ENCODE results near the gene RESF1.

The RESF1 gene

DNA sequence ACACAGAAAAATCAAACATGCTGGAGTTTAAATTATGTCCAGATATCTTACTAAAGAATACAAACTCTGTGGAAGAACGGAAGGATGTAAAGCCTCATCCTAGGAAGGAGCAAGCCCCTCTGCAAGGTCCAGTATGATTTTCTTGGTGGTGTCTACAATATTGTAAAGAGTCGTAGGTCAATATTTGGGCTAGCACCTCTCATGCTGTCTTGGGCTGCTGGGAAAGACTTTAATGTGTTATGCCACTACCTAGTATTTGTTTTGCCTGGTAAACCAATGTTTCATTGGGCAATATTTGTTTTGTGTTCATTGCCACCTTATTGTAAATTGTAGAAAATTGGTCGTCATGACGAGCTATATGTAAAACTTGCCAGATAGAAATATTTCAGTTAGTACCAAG, 26.6 kb downstream of the RESF1 start:
- no peak for TF ChIP-seq FOXP2 (optimal IDR thresholded peaks at IDR 0.05; ENCODE audit: borderline replicate concordance, extremely low read depth, extremely low read length, insufficient read depth)
- TF ChIP-seq, protein P1, sequence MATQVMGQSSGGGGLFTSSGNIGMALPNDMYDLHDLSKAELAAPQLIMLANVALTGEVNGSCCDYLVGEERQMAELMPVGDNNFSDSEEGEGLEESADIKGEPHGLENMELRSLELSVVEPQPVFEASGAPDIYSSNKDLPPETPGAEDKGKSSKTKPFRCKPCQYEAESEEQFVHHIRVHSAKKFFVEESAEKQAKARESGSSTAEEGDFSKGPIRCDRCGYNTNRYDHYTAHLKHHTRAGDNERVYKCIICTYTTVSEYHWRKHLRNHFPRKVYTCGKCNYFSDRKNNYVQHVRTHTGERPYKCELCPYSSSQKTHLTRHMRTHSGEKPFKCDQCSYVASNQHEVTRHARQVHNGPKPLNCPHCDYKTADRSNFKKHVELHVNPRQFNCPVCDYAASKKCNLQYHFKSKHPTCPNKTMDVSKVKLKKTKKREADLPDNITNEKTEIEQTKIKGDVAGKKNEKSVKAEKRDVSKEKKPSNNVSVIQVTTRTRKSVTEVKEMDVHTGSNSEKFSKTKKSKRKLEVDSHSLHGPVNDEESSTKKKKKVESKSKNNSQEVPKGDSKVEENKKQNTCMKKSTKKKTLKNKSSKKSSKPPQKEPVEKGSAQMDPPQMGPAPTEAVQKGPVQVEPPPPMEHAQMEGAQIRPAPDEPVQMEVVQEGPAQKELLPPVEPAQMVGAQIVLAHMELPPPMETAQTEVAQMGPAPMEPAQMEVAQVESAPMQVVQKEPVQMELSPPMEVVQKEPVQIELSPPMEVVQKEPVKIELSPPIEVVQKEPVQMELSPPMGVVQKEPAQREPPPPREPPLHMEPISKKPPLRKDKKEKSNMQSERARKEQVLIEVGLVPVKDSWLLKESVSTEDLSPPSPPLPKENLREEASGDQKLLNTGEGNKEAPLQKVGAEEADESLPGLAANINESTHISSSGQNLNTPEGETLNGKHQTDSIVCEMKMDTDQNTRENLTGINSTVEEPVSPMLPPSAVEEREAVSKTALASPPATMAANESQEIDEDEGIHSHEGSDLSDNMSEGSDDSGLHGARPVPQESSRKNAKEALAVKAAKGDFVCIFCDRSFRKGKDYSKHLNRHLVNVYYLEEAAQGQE (IDR thresholded peaks at IDR 0.05; ENCODE audit: insufficient read depth in 1 of 2, low read depth in 2 of 2, low read length in 2 of 2) = no peak
- TF ChIP-seq SIN3A (IDR thresholded peaks at IDR 0.05; ENCODE audit: borderline replicate concordance, insufficient read depth, low read length) = no peak
- no peak for TF ChIP-seq TAF1 (IDR thresholded peaks at IDR 0.05; ENCODE audit: borderline replicate concordance, insufficient read depth, low read length)
- TF ChIP-seq POLR2AphosphoS5 (IDR thresholded peaks at IDR 0.05; ENCODE audit: low read depth, low read length) = no peak

DNA sequence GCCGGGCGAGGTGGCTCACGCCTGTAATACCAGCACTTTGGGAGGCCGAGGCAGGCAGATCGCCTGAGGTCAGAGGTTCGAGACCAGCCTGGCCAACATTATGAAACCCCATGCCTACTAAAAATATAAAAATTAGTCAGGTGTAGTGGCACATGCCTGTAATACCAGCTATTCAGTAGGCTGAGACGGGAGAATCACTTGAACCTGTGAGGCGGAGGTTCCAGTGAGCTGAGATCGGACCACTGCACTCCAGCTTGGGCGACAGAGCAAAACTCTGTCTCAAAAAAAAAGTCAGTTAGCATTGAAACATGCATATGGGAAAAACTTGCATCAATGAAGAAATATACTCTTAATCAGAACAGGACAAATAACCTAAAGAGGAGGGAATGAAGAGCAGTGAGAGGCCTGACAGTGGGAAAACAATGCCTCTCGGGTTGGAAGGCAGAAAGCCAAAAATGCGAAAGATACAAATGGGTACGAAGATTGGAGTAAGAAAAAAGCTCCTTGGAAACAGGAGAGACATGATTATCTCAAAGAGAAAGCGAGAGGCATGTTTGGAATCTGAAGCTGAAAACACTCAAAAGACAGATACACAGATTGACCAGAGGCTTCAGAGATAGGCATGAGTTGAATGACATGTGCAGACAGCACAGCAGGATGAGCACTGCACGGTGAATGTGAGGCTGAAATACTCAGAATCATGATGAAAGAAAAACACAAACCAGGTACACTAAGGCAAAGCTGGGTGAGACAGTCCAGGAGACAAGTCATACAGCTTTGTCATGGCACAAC, 30.6 kb downstream of the RESF1 start:
- TF ChIP-seq TAF1 (IDR thresholded peaks at IDR 0.05; ENCODE audit: borderline replicate concordance, insufficient read depth, low read length) (no peak), SIN3A (IDR thresholded peaks at IDR 0.05; ENCODE audit: borderline replicate concordance, insufficient read depth, low read length) (no peak)
- TF ChIP-seq, protein P1 (IDR thresholded peaks at IDR 0.05; ENCODE audit: insufficient read depth in 1 of 2, low read depth in 2 of 2, low read length in 2 of 2) = no peak

DNA sequence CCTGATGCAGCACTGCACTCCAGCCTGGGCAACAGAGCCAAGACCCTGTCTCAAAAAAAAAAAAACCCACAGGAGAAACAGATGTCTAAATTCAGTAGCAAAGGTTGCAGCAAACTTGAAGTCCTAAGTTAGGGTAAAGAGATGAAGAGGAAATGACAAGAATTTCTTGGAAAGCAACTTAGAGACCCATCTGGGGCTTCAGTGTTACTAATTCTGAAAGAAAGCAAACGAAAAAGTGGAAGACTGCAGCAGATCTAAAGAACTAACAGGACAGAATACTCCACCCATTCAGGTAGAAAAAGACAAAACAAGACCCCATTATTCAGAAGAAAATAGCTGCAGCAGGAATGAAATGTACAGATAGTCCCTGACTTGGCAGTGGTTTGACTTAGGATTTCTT, 31.9 kb downstream of the RESF1 start:
- no peak for TF ChIP-seq FOXP2 (optimal IDR thresholded peaks at IDR 0.05; ENCODE audit: borderline replicate concordance, extremely low read depth, extremely low read length, insufficient read depth)
- TF ChIP-seq, protein P1 (IDR thresholded peaks at IDR 0.05; ENCODE audit: insufficient read depth in 1 of 2, low read depth in 2 of 2, low read length in 2 of 2) = no peak

DNA sequence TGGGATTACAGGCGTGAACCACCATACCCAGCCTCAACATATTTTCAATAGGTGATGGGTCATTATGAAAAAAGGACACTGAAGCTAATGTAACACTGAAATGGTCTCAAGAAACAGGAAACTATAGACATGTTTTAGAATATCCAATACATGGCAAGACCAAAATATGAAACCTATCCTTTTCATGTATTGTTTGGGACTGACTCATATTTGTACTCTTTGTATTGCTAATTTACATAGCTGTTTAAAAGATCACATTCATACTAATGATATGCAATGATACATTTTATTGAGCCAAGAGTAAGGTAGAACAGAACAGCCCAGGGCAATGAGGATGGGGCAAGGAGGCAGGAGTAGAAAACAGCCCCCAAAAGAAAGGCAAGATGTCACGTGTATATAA, 32.6 kb downstream of the RESF1 start:
- no peak for TF ChIP-seq POLR2AphosphoS5 (IDR thresholded peaks at IDR 0.05; ENCODE audit: low read depth, low read length)
- TF ChIP-seq FOXP2 (optimal IDR thresholded peaks at IDR 0.05; ENCODE audit: borderline replicate concordance, extremely low read depth, extremely low read length, insufficient read depth) = no peak
- TF ChIP-seq SIN3A (IDR thresholded peaks at IDR 0.05; ENCODE audit: borderline replicate concordance, insufficient read depth, low read length) = no peak
- TF ChIP-seq, protein P1 (IDR thresholded peaks at IDR 0.05; ENCODE audit: insufficient read depth in 1 of 2, low read depth in 2 of 2, low read length in 2 of 2) = no peak
- TF ChIP-seq TAF1 (IDR thresholded peaks at IDR 0.05; ENCODE audit: borderline replicate concordance, insufficient read depth, low read length) = no peak

DNA sequence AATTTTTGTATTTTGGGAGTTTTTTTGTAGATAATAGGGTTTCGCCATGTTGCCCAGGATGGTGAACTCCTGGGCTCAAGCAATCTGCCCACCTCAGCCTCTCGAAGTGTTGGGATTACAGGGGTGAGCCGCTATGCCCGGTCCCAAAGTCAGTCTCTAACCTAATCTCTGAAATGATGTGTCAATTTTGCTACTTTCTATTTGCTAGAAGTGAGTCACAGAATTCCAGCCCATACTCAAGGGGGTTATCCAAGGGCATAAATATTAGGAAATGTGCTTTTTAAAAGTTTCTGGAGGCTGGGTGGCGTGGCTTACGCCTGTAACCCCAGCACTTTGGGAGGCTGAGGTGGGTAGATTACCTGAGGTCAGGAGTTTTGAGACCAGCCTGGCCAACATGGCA, 40.5 kb downstream of the RESF1 start:
- TF ChIP-seq SIN3A (IDR thresholded peaks at IDR 0.05; ENCODE audit: borderline replicate concordance, insufficient read depth, low read length) = no peak
- TF ChIP-seq FOXP2 (optimal IDR thresholded peaks at IDR 0.05; ENCODE audit: borderline replicate concordance, extremely low read depth, extremely low read length, insufficient read depth) = no peak
- TF ChIP-seq TAF1 (IDR thresholded peaks at IDR 0.05; ENCODE audit: borderline replicate concordance, insufficient read depth, low read length) = no peak
- TF ChIP-seq, protein P1 (IDR thresholded peaks at IDR 0.05; ENCODE audit: insufficient read depth in 1 of 2, low read depth in 2 of 2, low read length in 2 of 2) = no peak
- no peak for TF ChIP-seq POLR2AphosphoS5 (IDR thresholded peaks at IDR 0.05; ENCODE audit: low read depth, low read length)
